Measurements from ENCODE around the gene MAN1A2.

MAN1A2 gene

DNA sequence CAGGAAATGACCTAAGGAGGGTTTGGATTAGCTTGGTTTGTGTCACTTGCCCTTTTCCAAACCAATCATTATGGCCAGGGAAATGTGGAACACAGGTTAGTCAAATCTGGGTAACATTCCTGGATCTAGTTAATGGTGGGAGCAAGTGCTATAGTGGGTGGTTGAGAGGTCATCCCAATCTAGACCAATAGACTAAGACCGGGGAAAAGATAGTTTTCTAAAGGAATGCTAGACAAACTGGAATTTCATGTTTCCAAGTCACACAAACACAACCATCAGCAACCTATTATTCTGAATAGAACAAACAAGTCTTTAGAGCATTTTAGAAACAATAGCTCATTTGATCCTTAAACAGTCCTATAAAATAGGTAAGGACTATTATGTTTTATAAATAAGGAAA is 4.3 kb upstream of the MAN1A2 start:
- no peak for DNase-seq

DNA sequence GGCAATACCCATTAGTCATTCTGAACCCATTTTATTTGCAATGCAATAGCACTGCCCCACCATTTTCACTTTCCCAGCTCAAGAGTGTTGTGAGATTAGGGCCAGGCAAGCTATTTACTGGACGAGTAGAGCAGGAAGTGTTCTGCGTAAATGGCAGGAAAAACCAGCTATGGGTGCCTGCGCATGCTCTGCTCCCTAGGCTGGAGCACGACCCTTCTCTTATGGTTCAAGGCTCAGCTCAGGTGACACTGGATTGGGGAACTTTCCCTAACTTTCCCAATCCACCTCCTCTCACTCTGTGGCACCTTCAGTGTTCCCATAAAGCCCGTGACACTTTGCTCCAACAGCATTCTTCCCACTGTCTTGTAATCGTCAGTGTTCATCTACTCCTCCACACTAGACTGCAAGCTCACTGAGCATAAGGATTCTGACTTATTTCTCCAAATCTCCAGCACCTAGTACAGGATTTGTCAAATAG is 3.6 kb upstream of the MAN1A2 start:
- no peak for DNase-seq

DNA sequence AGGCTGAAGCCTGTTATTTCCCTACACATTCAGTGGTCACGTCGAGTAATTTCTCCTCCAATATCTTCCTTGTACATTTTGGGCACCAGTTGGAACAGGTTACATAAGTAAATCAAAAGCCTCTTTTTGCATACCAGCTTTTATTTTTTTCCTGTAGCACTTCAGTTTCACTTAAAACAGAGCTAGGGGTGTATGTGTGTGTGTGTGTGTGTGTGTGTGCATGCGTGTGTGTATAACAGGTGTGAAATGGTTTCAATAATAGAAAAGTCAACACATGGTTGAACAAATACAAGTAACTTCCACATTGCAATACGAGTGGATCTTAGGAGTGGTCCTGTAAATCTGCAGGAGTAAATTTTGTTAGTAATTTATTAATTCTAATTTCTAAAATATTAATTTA is 3.0 kb upstream of the MAN1A2 start:
- DNase-seq, result no peak

DNA sequence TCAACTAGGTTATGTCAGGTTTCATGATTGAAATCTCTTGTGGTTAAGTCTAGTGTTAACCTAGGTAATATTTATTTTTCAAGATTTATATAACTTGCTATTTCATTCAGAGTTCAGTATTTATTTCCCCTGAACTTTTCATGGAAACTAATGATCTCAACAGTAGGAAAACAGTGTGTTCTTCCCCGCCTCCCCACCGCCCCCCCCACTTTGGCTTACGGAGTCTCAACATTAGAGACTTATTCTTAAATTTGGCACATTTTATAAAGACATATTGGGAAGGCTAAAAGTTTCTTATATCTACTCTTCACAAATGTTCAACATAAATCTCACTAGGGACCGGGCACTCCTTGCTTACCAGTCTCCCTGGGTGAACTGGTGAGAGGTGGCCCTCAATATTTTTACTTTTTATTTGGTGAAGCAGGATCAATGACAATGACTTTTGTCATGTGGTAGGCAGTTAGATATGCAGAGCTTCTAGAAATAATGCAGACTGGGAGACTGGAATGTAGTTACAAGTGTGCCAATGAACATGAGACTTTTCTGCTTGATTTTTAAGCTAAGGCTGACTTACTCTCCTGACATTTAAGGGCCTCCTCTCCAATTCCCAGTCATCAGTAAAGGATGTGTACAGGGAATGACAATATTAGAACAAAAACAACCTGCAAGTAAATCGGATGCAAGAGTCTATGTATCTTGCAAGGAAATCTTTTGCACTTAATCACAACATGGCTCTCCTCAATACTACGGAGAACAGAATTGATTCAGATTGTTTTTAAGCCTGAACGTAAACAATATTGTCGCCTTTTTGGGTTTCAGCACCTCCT is 1.7 kb upstream of the MAN1A2 start:
- no peak for DNase-seq

DNA sequence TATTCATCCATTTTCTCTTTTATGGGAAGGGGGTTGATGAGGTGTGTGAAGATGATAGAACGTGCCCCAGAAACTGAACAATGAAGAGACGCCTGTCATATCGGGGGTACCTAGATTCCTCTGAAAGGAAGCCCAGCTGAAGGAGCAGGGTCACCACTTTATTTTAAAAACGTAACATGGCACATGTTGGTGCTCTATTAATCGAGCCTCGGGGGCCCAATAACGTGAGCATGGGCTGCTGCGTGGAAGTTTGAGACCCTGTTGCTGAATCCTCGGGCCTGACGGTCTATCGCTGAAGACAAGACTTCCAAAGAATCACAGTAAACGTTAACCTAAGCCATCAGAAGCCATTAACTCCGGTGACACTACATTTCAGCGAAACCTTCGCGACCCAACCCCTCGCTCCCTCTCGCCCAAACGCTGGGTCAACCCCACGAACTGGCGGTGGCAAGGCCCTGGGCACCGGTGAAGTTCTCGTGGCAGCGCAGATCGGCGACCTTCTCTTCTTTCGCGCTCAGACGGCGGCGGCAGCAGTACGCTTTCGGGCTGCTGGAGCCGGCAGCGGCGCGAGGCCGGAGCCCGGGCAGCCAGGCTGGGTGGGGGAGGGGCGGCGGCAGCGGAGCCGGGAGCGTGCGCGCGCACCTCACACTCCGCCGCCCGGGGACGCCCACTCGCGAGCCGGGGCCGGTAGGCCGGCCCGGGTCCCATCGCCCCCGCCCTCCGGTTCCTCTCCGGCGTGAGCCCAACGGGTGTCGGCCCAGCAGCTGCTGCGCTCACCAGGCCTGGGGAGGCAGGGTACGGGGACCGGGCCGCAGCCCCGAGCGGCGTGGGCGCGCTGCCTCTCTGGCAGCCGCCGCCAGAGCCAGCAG is 838 bp upstream of the MAN1A2 start:
- DNase-seq, result peak; percentile 66 to 80

DNA sequence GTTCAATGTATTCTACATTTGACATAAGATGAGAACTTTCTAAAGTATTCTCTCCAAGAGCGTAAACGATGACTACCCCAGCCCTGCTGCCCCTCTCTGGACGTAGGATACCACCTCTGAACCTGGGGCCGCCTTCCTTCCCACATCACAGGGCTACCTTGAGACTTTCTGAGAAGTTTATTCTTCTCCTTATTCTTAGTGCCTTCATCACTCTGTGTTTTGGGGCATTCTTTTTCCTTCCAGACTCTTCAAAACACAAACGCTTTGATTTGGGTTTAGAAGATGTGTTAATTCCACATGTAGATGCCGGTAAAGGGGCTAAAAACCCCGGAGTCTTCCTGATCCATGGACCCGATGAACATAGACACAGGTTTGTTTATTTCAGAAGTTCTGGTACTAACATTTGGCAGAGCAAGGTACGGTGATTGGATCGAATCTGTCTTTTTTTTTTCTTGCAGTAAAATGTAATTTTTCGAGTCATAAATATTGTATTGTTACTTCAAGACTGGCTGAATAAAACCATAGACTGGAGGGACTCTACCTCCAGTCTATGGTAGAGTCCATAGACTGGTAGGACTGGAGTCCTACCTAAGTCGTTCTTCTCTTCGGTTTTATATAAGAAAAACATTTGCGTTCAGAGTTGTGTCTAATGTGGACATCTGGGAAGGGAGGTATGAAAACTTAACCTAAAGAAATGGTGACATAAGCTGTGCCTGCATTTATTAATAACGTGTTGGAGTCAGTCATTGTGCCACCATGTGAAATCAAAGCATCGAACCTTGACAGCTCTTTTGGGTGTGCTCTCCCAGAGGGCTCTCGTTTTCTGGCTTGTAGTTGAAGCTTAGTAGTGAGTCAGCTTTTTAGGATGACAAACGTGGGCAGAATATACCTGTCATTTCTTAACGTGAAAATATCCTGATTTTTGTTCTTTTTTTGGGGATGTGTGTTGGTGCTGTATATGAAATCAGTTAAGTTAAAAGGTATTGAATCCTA is 1.2 kb downstream of the MAN1A2 start:
- peak in 1 of 2 experiments; percentile 18 for DNase-seq

DNA sequence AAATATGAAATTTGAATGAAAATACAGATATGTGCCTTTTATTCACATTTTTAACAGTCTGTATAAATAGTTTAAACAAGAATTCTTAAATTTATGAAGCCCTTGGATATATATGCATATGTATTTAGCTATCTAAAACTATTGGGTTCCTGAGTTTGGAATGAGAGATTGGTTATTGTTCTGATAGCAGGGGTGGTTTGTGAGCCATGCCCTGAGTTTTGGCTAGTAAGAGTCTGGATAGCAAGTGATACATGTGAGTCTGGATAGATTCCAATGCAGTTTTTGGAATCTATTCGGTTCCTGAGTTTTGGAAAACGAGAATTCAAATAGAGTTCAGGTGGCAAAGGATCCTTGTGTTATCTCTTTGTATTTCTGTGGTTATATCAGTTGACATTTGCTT is 2.8 kb downstream of the MAN1A2 start:
- DNase-seq, result no peak

DNA sequence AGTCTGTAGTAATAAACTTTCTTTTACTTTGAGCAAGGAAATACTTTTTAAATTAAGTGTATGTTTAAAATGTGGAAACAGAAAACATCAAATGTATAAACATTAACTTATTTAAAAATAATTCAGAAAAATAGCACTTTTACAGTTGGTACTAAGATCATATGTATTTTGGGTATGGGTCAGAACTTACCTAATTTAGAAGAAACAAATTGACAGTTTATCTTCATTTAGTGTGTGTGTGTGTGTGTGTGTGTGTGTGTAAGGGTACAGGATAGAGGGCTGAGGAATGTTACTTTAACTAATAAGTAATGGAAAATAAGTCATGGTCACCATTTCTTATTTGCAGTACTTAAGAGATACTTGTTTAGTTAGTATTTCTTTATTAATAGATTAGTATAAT is 3.3 kb downstream of the MAN1A2 start:
- DNase-seq, result no peak

DNA sequence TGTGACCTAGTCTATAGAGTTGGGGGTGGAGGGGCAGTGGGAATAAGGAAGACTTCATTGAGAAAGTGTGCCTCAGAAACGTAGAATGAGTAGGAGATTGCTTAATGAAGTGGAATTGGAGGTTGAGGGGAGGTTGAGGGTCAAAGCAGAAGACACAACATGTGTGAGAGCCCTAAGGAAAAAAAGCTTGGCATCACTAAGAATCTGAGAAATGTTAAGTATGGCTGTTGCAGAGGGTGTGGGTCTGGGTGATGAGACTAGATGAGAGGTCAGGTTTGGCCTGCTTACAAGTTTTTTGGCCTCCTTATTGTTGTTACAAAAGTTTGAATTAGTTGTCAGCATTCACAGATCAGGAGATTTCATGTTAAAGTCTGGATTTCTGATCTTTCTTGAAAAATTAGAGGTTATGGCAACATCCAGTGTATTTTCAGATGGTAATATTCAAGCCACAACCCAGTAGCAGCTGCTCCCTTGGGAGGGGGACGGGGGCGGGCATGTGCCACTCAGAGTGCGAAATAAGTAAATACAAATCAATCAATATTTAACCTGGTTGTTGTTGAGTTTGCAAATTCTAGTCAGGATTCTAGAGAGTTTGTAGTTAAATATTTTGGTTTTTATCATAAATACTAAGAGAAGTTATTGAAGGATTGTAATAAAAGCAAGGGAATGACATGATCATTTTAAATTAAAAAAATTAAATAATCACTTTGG is 4.3 kb downstream of the MAN1A2 start:
- no peak for DNase-seq

DNA sequence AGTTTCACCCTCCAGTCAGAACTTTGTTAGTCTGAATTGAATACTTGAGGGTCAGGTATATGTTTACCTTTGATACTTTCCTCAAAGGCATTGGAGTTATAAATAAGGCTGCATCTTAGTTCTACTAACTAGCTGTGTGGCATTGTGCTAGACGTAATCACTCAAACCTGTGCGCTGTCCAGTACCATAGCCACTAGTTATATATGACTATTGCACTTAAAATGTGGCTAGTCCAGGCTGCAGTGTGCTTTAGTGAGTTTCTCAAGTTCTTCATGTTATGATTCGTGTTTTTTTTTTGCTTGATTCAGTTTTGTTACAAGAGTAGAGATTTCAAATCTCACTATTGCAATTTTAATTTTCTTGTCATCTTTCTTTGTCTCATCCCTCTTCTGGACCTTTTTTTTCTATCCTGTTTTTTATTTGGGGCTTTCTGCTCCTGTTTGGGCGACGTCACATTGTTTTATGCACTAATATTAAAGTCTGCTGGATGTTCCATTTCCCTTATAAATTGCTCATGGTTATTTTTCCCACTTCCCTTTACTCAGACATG is 5.7 kb downstream of the MAN1A2 start:
- DNase-seq, result no peak

DNA sequence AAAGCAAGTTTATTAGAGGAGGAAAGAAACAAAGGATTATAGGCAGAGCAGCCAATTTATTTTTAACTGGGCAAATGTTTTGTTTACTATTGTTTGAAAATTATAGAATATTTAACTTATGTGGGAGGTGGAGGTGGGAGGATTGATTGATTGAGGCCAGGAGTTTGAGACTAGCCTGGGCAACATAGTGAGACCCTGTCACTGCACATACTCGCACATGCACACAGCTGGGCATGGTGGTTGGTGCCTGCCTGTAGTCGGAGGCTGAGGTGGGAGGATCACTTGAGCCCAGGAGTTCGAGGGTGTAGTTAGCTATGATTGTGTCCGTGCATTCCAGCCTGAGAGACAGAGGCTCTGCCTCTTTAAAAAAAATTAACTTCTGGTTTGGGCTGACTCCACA is 6.7 kb downstream of the MAN1A2 start:
- no peak for DNase-seq

DNA sequence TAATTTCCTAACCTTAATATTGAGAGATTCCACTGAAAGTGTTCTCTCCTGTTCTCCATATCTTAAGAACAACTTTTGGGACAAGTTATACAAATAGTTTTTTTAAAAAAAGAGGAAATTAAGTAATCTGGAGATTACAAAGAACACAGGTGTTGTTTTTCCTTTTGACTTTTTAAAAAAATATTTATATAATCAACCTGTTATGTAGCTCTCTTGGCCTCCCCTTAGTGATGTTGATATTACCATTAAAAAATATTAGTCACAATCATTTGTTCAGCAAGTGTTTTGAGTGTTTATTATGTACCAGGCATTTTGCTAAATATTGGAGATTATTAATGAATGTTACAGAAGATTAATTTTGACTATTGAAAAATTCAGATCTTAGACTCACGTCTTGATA is 8.1 kb downstream of the MAN1A2 start:
- no peak for DNase-seq

DNA sequence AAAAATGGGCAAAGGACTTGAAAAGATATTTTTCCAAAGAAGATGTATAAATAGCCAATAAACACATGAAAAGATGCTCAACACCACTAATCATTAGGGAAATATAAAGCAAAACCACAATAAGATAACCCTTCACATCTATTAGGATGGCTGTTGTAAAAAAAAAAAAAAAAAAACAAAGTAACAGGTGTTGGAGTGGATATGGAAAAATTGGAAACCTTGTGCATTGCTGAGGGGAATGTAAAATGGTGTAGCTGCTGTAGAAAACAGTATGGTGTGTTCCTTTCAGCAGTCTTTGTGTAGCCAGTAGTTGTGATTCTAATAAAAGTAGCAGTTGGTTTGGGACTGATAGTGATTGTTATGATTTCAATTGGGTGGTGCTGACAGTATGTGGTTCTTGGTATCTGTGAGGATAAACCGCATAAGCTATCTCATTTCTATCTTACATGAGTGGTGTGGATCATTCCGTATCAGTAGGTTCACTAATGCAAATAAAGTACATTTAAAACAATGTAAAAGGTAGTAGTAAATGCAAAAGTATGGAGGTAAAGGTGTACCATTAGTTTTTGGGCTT is 19.9 kb downstream of the MAN1A2 start:
- DNase-seq, result no peak

DNA sequence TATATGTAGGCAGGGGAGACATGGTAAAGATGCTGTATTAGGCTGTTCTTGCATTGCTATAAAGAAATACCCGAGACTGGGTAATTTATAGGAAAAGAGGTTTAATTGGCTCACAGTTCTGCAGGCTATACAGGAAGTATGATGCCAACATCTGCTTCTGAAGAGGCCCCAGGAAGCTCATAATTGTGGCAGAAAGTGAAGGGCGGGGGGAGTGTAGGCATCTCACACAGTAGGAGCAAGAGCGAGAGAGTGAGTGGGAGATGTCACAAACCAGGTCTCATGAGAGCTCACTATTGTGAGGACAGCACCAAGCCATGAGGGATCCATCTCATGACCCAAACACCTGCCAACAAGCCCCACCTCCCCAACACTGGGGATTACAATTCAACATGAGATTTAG is 21.1 kb downstream of the MAN1A2 start:
- no peak for DNase-seq

DNA sequence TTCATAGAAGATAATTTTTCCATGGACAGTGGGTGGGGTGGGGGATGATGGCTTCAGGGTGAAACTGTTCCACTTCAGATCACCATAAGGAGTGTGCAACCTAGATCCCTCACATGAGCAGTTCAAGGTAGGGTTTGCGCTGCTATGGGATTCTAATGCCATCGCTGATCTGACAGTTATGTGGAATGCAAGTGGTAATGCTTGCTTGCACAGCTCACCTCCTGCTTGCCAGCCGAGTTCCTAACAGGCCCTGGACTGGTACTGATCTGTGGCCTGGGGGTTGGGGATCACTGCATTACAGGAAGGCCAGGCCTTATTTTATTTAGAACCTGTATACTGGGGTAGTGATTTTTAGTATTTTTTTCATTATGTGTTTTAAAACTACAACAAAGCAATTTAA is 22.0 kb downstream of the MAN1A2 start:
- no peak for DNase-seq

DNA sequence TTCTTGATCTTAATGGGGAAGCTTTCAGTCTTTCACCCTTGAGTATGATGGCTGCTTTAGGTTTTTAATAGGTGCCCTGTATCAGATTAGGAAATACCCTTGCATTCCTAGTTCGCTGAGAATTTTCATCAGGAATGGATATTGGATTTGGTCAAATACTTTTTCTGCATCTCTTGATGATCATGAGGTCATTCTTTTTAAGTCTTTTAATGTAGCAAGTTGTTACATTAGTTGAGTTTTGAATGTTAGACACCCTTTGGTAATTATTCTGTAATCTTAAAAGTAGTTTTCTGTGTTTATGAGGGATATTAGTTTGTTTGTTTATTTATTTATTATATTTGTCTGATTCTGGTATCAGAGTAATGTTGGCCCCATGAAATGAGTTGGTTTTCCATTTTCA is 22.5 kb downstream of the MAN1A2 start:
- DNase-seq, result no peak

DNA sequence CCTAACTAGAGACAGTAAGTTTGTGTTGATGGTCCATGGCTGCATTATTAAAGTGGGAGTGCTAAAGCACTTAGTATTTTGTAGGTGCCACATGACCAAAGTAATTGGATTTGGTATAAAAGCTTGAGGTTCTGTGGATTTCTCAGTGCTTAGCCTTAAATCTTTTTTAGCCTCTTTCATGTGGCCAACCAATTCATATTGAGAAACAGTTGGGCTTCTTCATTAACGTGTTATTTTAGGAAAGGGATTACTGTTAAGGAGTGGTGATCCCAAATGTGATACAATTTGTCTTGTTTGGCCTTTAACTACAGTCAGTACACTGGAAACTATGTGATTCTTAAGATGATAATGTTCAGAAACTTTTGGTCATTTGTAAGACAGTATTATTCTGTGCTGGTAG is 25.5 kb downstream of the MAN1A2 start:
- no peak for DNase-seq

DNA sequence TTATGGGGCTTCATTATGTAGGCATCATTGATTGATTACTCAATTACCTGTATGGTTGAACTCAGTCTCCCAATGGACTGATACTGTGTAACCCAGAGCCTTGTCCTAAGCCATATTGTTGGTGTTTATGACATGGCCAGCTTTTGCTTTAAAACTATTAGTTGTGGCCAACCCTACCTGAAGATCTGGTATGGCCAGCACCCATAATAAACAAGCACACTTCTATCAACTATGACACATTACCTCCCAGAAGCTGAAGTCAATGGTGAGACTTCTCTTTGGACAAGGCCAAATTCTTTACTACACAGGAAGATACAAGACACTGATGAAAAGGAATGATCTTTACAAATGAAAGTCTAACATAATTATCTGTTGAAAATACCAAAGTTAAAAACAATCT is 28.8 kb downstream of the MAN1A2 start:
- no peak for DNase-seq

DNA sequence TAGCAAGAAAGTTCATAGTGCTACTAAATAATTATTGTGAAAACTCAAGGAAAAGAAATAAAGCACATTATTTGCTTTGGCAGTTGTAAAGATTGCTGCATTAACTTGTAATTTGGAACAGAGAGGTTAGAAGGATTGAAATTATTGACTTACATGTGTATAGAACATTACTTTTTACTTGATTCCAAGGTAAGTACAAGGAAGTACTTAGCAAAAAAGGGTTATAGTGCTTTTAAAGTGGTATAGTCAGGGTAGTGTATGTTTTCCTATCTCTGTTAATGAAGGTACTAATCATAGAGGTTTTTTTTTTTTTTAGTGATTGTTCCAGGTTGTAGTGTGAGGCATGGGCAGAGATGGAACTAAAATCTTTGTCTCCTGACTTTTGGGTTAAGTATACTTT is 29.4 kb downstream of the MAN1A2 start:
- no peak for DNase-seq

DNA sequence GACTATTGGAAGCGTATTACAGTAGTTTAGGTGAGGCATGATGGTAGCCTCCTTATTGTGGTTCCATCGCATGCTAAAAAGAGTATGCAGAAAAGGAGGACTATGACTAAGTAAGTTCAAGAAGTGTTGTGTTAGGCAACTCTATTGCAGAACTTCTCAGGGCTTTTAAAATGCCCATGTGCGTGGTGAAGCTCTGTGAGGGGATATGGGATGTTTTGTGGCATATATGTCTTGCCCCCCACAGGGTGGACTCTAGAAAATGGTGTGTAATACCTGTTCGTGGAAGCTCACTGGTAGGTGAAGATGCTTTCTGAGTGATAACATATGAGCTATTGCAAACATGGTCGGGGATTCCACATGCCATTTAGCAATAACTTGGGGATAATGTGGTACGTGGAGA is 31.7 kb downstream of the MAN1A2 start:
- DNase-seq, result no peak

DNA sequence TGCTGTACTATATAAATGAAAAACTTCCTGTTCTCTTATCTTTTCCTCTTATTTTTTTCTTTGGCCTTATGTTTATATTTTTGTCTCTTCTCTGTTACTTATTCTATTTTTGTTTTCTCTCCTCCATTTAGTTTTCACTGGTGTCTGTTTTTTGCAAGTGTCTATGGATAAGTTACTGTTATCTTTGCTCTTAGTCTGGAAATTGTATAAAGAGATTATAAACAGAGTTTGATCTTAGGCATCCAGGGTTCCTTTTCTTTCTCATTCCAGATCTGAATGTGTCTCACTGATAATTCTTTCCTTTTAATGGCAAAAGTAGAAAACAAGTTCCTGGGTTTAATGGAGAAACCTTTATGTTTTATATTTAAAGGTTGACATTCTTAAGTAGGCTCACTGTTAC is 34.5 kb downstream of the MAN1A2 start:
- DNase-seq, result no peak

DNA sequence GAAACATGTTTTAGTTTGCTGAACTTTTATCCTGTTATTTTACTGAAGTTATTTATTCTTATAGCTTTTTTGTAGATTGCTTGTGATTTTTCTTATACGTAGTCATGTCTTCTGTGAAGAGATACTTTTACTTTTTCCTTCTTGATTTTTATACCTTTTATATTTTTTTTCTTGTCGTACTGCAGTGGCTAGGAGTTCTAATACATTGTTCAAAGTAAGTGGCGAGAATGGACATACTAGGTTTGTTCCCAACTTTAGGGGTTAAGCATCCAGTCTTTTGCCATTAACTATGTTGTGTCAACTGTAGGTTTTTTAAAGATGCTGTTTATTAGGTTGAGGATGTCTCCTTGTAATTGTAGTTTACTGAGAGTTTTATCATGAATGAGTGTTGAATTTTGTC is 36.3 kb downstream of the MAN1A2 start:
- DNase-seq, result no peak
